Retinal pigment epithelial cell (primary cell): ENCODE data around the gene NAP1L4.

Experiments used
- DNase-seq: peaks from one replicate; pipeline ENCODE4 v3.0.0-alpha.2; 2010; ENCODE audit warnings: low read depth
- H3K4me3 ChIP-seq: 2 replicates; pipeline ENCODE4 v1.5.1; 2011; ENCODE audit warnings: mild to moderate bottlenecking, low read length, control low read depth, moderate library complexity
- CTCF ChIP-seq: conservative IDR thresholded peaks from 2 replicates; pipeline ENCODE4 v1.5.1; 2011; ENCODE audit warnings: low read depth, low read length, control low read depth, inconsistent platforms

Gene NAP1L4

DNA sequence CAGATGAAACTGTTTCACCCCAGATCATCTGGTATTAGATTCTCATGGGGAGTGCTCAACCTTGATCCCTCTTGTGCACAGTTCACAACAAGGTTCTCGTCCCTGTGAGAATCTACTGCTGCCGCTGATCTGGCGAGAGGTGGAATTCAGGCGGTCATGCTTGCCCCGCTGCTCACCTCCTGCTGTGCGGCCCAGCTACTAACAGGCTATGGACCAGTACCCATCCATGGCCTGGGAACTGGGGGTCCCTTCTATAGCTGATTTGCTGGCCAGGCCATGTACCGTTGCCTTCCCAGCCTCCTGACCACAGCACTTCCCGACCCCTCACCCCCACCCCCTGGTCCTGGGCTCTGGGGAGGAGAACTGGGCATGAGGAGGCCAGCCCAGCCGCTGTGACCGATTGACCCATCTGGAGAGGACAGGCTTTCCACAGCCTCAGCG is 65.5 kb downstream of the NAP1L4 start:
- H3K4me3 ChIP-seq, result no peak overlapping the region
- TF ChIP-seq CTCF, result no peak
- DNase-seq, result no peak

DNA sequence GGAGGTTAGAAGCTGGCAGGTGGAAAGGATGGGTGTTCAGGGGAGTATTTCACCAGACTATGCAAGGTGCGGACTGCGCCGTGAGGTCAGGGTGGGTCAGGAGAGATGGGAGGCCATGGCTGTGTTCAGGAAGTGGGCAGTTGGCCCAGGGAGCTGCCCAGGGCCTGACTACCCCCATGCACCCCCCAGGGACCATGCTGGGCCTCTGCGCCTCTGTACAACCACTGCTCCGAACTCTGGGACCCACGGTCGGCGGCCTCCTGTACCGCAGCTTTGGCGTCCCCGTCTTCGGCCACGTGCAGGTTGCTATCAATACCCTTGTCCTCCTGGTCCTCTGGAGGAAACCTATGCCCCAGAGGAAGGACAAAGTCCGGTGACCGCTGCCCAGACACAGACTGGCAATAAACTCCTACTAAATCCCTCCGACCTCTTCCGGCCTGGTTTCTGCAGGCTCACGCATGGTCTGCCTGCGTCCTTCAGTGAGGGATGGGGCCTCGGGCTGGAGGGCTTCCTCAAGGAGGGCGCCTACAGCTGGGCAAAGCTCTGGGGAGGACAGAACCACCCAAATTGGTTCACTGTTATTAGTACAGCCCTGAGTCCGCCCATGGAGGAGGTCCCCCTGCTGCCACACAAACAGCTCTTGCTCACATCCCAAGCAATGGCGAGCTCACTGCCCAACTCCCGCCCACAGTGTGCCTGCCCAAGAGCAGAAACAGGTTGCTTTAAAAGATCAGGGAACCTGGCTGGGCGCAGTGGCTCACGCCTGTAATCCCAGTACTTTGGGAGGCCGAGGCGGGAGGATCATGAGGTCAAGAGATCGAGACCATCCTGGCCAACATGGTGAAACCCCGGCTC is 67.1 kb downstream of the NAP1L4 start:
- DNase-seq, result no peak
- H3K4me3 ChIP-seq, result no peak overlapping the region
- no peak for TF ChIP-seq CTCF

DNA sequence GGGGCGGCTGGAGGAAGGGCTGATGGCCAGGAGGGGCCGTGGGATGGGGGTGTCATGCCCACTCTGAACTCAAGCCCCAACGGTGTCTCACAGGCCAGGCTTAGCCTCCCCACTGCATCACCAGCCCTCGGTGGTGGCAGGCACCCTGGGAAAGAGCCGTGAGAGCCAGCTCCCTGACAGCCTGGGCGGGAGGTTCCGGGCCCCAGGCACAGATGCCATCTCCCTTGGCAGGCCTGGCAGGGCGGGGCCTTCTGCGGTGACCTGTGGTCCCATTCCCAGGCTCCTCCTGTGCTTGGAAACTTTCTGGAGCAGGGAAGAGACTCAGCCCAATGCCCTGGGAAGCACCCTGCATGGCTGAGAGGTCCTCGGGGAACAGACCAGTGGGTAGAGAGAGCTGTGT is 67.7 kb downstream of the NAP1L4 start:
- no peak for DNase-seq
- H3K4me3 ChIP-seq, result no peak overlapping the region
- TF ChIP-seq CTCF, result no peak

DNA sequence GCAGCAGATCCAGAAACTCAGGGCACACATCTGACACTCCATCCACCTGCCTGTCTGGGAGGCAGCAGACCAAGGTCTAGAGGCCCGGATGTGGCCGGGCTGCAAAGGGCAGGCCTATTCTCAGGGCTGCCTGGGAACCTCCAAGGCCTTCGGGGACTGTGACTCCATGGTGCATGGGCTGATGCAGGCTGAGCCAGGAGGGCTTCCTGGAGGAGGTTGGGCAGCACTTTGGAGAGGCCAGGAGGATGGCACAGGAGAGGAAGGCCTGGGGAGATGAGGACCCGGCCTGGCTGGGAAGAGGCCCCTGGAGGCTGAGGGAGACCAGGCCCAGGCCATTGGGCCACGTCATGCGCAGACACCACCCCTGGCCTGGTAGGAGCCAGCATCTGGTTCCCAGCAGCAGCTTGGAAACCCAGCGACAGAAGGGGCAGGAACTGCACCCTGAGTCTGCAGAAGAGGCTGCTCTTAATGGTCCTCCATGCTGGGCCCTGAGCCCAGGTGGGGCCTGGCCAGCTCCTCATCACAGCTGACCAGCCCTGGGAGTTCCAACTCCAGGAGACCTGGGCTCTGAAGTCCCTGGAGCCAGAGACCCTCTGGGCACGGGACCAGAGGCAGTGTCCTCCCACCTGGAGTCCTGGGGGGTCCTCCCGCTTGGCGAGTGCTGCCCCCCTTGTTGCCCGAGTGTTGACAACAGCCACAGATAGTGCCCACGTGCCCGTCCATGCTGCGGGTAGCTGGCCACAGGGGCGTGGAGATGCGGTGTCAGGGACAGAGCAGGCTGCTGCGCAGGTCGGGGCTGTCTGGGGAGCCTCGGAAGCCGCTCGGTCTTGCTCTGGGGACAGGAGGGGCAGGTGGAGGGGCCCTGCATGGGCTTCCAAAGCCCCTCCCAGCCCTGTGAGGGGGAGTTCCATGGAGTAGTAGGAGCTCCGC is 68.4 kb downstream of the NAP1L4 start:
- H3K4me3 ChIP-seq, result no peak overlapping the region
- no peak for TF ChIP-seq CTCF
- no peak for DNase-seq

- no peak overlapping the region for H3K4me3 ChIP-seq
- no peak for TF ChIP-seq CTCF
- DNase-seq, result no peak
These were observed 69.5 kb downstream of the NAP1L4 start for GRCh38 chr11:2922655-2923054.

- no peak overlapping the region for H3K4me3 ChIP-seq
- DNase-seq, result no peak
- no peak for TF ChIP-seq CTCF
These were observed 70.2 kb downstream of the NAP1L4 start for GRCh38 chr11:2921742-2922493.
